NCI-H524 (cell line): ENCODE results near the gene LSM7.

Experiments used
- DNase-seq, 2 experiments: peaks; one replicate each; lab custom pipeline; 2025; lab: John Stamatoyannopoulos, UW

LSM7 gene

GRCh38 chr19:2323707-2324106, 4.7 kb downstream of the LSM7 start:
- no peak for DNase-seq

- no peak for DNase-seq
Observed at GRCh38 chr19:2321565-2322283, 6.7 kb downstream of the LSM7 start.

DNA sequence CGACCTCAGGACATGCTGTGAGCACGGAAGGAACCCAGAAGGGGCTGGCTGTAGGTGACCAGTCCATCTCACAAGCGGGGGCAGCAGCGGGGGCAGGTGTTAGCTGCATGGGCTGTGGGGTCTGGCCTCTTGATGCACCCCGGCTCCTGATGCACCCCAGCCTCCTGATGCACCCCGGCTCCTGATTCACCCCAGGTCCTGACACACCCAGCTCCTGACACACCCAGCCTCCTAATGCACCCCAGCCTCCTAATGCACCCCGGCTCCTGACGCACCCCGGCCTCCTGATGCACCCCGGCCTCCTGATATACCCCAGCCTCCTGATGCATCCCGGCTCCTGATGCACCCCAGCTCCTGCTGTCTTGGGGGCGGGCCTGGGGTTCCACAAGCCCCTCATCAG, 7.4 kb downstream of the LSM7 start:
- no peak for DNase-seq

- no peak for DNase-seq
Observed at GRCh38 chr19:2320049-2320448, 8.3 kb downstream of the LSM7 start.

DNA sequence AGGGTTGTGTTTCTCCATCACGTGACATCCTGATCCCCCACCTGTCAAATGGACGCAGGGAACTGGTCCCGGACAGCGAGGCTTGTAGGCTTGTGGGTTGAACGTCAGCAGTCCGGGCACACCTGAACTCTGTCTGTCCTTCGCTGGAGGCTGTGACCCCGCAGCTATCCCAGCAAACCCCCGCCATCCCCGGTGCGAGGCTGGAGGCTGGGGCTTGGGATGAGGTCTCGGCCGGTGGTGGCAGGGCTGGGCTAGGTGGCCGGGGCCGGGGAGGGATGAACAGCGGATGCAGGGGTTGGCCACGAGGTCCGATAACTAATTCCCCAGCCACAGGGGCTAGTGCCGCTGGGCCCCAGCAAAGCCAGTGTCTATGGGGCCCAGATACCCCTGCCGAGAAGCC, 8.8 kb downstream of the LSM7 start:
- no peak for DNase-seq

- no peak for DNase-seq
Observed at GRCh38 chr19:2318923-2319322, 9.5 kb downstream of the LSM7 start.

DNA sequence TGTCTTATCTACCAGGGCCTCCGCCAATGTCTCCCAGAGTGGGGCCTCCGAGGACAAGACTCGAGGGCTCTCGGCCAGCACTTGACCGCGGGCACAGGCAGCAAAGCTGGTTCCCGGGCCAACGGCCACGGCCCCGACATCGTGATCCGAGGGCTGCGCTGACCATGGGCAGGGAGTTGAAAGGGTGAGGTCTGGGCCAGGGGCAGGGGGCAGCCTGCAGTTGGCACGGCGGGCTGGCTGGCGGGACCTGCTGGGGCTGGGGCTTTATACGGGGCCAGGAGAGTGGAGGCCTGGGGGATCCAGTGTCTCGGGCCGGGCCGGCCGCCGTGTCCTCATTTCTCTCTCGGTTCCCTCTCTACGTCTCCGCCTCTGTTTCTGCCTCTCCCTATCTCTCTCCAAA, 10.6 kb downstream of the LSM7 start:
- no peak for DNase-seq

- DNase-seq, result no peak
Observed at GRCh38 chr19:2317300-2317699, 11.1 kb downstream of the LSM7 start.

- peak; percentile 48 to 67 for DNase-seq
Observed at GRCh38 chr19:2315818-2316353, 12.5 kb downstream of the LSM7 start.

- no peak for DNase-seq
Observed at GRCh38 chr19:2315121-2315817, 13.1 kb downstream of the LSM7 start.

DNA sequence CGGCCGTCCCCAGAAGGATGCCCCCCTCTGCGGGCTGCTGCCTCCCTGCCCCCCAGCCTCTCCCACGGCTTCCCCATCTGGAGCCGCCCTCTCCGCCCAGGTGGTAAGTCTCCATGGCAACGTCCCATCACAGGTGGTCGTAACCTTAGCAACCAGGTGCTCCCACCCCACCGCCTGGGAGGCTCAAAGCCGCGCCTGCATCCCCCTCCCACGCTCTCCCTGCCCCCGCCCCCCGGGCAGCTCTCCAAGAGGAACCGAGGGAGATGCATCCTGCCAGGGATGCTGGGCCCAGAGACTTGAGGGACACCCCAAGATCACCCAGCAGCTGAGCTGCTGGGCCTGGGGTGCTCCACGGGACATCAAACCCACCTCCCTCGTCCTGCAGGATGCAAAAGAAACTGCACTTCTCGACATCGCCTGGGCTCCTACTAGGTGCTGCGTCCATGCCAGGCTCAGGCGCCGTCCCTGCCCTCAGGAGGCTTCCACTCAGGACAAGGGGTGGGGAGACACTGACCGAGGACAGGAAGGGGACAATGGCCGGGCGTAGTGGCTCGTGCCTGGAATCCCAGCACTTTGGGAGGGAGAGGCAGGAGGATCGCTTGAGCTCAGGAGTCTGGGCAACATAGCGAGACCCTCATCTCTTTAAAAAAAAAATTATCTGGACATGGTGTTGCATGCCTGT, 15.4 kb downstream of the LSM7 start:
- DNase-seq, result peak in 1 of 2 experiments; percentile 31

GRCh38 chr19:2311093-2311492, 17.3 kb downstream of the LSM7 start:
- no peak for DNase-seq

DNA sequence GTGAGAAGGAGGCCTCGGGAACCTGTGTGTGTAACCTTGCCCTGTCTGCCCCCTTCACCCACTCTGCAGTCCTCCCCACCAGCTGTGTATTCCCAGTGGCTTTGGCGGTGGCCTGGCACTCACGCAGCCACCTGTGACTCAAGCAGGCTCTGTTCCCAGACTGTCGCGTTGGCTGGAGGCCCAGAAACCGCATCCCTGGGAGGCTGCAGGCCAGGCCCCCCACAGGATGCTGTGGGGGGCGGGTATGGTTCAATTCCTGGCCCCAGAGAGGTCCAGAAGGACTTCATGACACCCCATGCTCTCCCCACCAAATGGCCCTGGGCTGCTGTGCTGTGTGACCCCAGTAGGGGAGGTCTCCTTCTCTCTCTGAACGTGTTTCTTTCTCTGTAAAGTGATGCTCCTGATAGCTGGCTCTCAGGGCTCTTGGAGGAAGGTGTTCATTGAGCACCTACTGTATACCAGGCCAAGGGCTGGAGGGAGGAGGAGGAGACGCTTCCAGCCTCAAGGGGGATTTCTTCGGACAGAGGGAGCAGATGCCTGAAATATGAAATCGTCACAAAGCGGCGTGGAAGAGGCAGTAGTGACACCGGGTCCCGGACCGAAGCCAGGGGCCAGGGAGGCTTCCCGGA, 18.5 kb downstream of the LSM7 start:
- peak in 1 of 2 experiments; percentile 64 for DNase-seq

DNA sequence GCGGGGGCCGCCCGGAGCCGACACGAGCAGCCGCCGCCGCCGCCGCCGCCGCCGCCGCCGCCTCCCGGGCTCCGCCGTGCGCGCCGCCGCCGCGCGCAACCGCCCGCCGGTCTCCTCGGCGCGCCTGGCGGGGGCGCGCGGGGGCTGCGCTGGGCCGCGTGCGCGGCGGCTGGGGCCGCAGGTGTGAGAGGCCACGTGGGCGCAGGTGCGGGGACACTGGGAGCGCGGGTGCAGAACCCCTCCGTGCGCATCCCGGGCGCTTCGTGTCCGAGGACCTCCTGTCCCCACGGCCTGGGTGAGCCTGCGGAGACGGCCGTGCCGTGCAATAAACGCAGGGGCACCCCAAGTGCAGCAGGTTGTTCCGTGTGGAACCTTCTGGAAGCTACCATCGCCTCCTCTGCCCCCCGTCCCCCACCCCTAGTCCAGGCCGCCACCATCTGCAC, 20.3 kb downstream of the LSM7 start, which contains the start of gene LINGO3:
LINGO3 (minus strand) TSS at position 41 of the 443 bp plus-strand sequence. CDS start 16,378 bp downstream, outside the sequence.
- peak in 1 of 2 experiments; percentile 26 for DNase-seq

DNA sequence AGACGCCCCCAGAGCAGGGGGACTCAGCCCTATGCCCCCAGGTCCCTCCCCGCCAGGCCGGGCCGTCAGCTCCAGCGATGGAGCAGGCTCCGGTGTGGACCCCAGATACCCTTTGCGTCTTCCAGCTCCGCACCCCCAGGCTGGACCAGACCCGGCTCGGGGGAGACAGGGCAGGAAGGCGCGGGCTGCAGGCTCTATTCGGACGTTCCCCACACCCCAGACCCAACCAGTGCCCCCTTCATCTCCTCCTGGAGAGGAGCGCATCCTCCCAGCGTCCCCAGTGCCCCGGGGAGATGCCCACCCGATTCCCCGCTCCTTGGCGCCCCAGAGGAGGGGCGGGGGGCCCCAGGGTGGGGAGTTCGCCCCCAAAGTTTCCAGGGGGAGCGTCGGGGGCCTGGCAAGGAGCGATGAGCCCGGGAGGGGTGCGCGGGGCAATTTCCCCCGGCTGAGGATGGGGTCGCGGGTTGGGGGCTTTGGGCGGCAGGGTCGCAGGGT, 20.8 kb downstream of the LSM7 start:
- DNase-seq, result no peak

- DNase-seq, result no peak
Observed at GRCh38 chr19:2306971-2307370, 21.4 kb downstream of the LSM7 start.

- DNase-seq, result no peak
Observed at GRCh38 chr19:2306281-2306806, 22.0 kb downstream of the LSM7 start.

GRCh38 chr19:2305452-2306280, 22.7 kb downstream of the LSM7 start:
- DNase-seq, result no peak

GRCh38 chr19:2303211-2303798, 25.1 kb downstream of the LSM7 start:
- no peak for DNase-seq
